HG03442 (cell line): ENCODE data around the gene NPW.
"Not testable (repeated sequence)": the region's sequence is repeated elsewhere in the genome, so short reads cannot be mapped to it uniquely, and the experiment has no call there.

Source experiments
- ATAC-seq: cut with Tn5 transposase; IDR thresholded peaks from one replicate; pipeline ENCODE4 v1.9.1; 2021; ENCODE audit warnings: mild to moderate bottlenecking, moderate library complexity; ENCODE audit not compliant: unreplicated experiment

The NPW gene

GRCh38 chr16:2001456-2002355 is 17.9 kb upstream of the NPW start:
- ATAC-seq: no peak

- ATAC-seq: no peak
Observed at GRCh38 chr16:2002406-2003230, 17.0 kb upstream of the NPW start.

GRCh38 chr16:2003231-2003826 is 16.3 kb upstream of the NPW start:
- ATAC-seq: no peak

- peak; percentile 70 for ATAC-seq
Observed at GRCh38 chr16:2003827-2004641, 15.6 kb upstream of the NPW start.

GRCh38 chr16:2004795-2005517 is 14.6 kb upstream of the NPW start:
- no peak for ATAC-seq

- ATAC-seq: no peak
Observed at GRCh38 chr16:2005646-2006045, 13.9 kb upstream of the NPW start.

- ATAC-seq: no peak
Observed at GRCh38 chr16:2006317-2006716, 13.3 kb upstream of the NPW start.

GRCh38 chr16:2007081-2007836 is 12.3 kb upstream of the NPW start:
- no peak for ATAC-seq

GRCh38 chr16:2008009-2008526 is 11.5 kb upstream of the NPW start:
- no peak for ATAC-seq

GRCh38 chr16:2008631-2009163 is 10.9 kb upstream of the NPW start:
- no peak for ATAC-seq

GRCh38 chr16:2009164-2009711 is 10.3 kb upstream of the NPW start:
- peak; percentile 28 for ATAC-seq

- peak; percentile 74 for ATAC-seq
Observed at GRCh38 chr16:2009791-2010510, 9.6 kb upstream of the NPW start, which contains the start of gene ZNF598. Gene ZNF598 (minus strand): TSS chr16:2009821.

GRCh38 chr16:2011726-2012125 is 7.9 kb upstream of the NPW start:
- not testable (repeated sequence) for ATAC-seq

- ATAC-seq: no peak
Observed at GRCh38 chr16:2013527-2013926, 6.1 kb upstream of the NPW start.

- no peak for ATAC-seq
Observed at GRCh38 chr16:2015117-2015946, 4.3 kb upstream of the NPW start.

- ATAC-seq: no peak
Observed at GRCh38 chr16:2015947-2016208, 3.7 kb upstream of the NPW start.

GRCh38 chr16:2016407-2016922 is 3.1 kb upstream of the NPW start:
- ATAC-seq: no peak
